Vagina (tissue), 2 donors: ENCODE measurements around the gene ACOT13. TPM values are rescaled to one million over a fixed set of nuclear protein-coding genes. Genes with fewer than 3 reads are reported as not detected.
A peak's percentile ranks its signal among the peaks of the same experiment; 100 is the strongest.
"Not testable (repeated sequence)": the region's sequence is repeated elsewhere in the genome, so short reads cannot be mapped to it uniquely, and the experiment has no call there.

Experiments used
- DNase-seq, 2 donors: peaks; one replicate each; pipeline ENCODE4 v3.0.0-alpha.2; 2017; ENCODE audit errors: extremely low spot score in 2 of 2
- H3K27ac ChIP-seq: fragments of 200-600 bp; sonication (generic); one replicate; pipeline ENCODE4 v1.5.1; 2019
- H3K27me3 ChIP-seq: fragments of 200-600 bp; sonication (generic); one replicate; pipeline ENCODE4 v1.5.1; 2019
- H3K36me3 ChIP-seq, 2 donors: fragments of 200-600 bp; sonication (generic); one replicate each; pipeline ENCODE4 v1.5.1; 2017 to 2019
- H3K4me1 ChIP-seq: fragments of 200-600 bp; sonication (generic); one replicate; pipeline ENCODE4 v1.5.1; 2019
- H3K4me3 ChIP-seq, 2 donors: fragments of 200-600 bp; sonication (generic); 1 replicate in 1 of 2; 2 replicates in 1 of 2; pipeline ENCODE4 v1.5.1; 2016 to 2019
- H3K9me3 ChIP-seq: fragments of 200-600 bp; sonication (generic); one replicate; pipeline ENCODE4 v1.5.1; 2019
- CTCF ChIP-seq, 3 experiments: fragments of 450-650 bp in 2 of 3; fragments of 200-600 bp in 1 of 3; sonication (generic) in 1 of 3; IDR thresholded peaks; one replicate each; pipeline ENCODE4 v1.5.1; 2017 to 2019; ENCODE audit warnings: antibody characterized with exemption in 3 of 3, mild to moderate bottlenecking in 2 of 3, moderate library complexity in 2 of 3
- POLR2A ChIP-seq, 2 donors: fragments of 450-650 bp; IDR thresholded peaks; one replicate each; pipeline ENCODE4 v1.6.1; 2017; ENCODE audit warnings: antibody characterized with exemption in 2 of 2, mild to moderate bottlenecking in 2 of 2, moderate library complexity in 2 of 2
- POLR2AphosphoS5 ChIP-seq, 2 donors: sonication (generic); formaldehyde crosslinking; IDR thresholded peaks; one replicate each; pipeline ENCODE4 v1.9.0; 2017; ENCODE audit warnings: antibody characterized with exemption in 2 of 2, mild to moderate bottlenecking in 2 of 2, low read depth in 1 of 2; ENCODE audit not compliant: insufficient read depth in 1 of 2
- intact Hi-C: fragments of 100-400 bp; cut with DNase I; formaldehyde crosslinking; loops from one replicate; pipeline ENCODE4 v1.15.1; 2023
- total RNA-seq: library from RNA; depleted of rRNA; stranded (reverse); fragments of >200 nt; gene quantifications from one replicate; pipeline ENCODE4 v1.2.3, GENCODE V29; 2016

The ACOT13 gene
- total RNA-seq, 1 donor from 2014 or later = 4.4 TPM

- TF ChIP-seq POLR2AphosphoS5 (IDR thresholded peaks at IDR 0.05; ENCODE audit: insufficient read depth in 1 of 2, low read depth in 1 of 2) (no peak), POLR2A (IDR thresholded peaks at IDR 0.05) (no peak), CTCF (IDR thresholded peaks at IDR 0.05) (no peak)
- Histone ChIP-seq H3K4me1 (peaks cover 52% of the 10 kb centered on the region), H3K27ac (no peak overlapping the region), H3K36me3 (peaks cover 0 to 6% of the 10 kb centered on the region in 2 donors), H3K9me3 (no peaks in the 10 kb centered on the region), H3K27me3 (no peaks in the 10 kb centered on the region), H3K4me3 (no peak overlapping the region)
- DNase-seq = no peak
- intact Hi-C loops = no loop called here
Observed at GRCh38 chr6:24664046-24664987, 2.6 kb upstream of the ACOT13 start.

DNA sequence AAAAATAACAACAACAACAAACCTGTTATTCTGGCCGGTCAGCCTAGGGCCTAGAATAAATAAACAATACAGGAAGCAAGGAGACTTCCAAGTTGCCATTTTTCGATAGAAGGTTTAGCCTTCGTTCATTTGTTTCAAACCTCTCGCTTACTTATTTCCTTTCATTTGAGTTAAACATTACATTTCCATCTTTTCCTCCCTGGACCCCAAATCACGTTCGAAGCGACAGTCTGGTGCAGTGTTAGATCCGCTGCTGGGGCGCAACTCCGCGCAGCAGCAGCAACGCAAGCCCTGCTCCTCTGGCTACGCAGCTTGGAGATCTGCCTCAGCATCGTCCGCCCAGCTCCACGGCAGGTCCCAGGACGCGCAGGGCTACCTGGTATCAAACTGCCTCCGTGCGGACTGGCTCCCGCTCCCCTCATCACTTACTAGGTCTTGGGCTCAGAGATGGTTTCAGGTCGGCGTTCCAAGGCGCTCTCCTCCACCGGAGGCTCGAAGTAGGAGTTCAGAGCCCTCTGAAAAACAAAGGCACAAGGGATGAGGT is 708 bp upstream of the ACOT13 start:
- intact Hi-C loops = loop anchor here (2.0 kb wide), 1 partner anchor 55 kb away; no protein-coding TSS in a partner anchor
- Histone ChIP-seq H3K4me1 (peaks cover 43% of the 10 kb centered on the region), H3K4me3 (peak overlapping the region; percentile 75 to 90), H3K36me3 (peaks cover 0 to 6% of the 10 kb centered on the region in 2 donors), H3K9me3 (no peaks in the 10 kb centered on the region), H3K27ac (peak overlapping the region; percentile 91), H3K27me3 (no peaks in the 10 kb centered on the region)
- DNase-seq = no peak
- TF ChIP-seq POLR2AphosphoS5 (IDR thresholded peaks at IDR 0.05; ENCODE audit: insufficient read depth in 1 of 2, low read depth in 1 of 2) (no peak), CTCF (IDR thresholded peaks at IDR 0.05) (no peak), POLR2A (IDR thresholded peaks at IDR 0.05) (no peak)

- intact Hi-C loops = loop anchor here (2.0 kb wide), 1 partner anchor 53 kb away; no protein-coding TSS in a partner anchor
- no peak for DNase-seq
- no peaks in the 10 kb centered on the region for H3K9me3 ChIP-seq
- H3K36me3 ChIP-seq = peaks cover 0 to 6% of the 10 kb centered on the region in 2 donors
- peak overlapping the region; percentile 91 for H3K27ac ChIP-seq
- no peaks in the 10 kb centered on the region for H3K27me3 ChIP-seq
- H3K4me1 ChIP-seq = peaks cover 39% of the 10 kb centered on the region
- peak overlapping the region; percentile 75 to 90 for H3K4me3 ChIP-seq
- TF ChIP-seq POLR2A (IDR thresholded peaks at IDR 0.05) = no peak
- TF ChIP-seq POLR2AphosphoS5 (IDR thresholded peaks at IDR 0.05; ENCODE audit: insufficient read depth in 1 of 2, low read depth in 1 of 2) = no peak
- no peak for TF ChIP-seq CTCF (IDR thresholded peaks at IDR 0.05)
Observed at GRCh38 chr6:24667378-24667803, 514 bp downstream of the ACOT13 start.

DNA sequence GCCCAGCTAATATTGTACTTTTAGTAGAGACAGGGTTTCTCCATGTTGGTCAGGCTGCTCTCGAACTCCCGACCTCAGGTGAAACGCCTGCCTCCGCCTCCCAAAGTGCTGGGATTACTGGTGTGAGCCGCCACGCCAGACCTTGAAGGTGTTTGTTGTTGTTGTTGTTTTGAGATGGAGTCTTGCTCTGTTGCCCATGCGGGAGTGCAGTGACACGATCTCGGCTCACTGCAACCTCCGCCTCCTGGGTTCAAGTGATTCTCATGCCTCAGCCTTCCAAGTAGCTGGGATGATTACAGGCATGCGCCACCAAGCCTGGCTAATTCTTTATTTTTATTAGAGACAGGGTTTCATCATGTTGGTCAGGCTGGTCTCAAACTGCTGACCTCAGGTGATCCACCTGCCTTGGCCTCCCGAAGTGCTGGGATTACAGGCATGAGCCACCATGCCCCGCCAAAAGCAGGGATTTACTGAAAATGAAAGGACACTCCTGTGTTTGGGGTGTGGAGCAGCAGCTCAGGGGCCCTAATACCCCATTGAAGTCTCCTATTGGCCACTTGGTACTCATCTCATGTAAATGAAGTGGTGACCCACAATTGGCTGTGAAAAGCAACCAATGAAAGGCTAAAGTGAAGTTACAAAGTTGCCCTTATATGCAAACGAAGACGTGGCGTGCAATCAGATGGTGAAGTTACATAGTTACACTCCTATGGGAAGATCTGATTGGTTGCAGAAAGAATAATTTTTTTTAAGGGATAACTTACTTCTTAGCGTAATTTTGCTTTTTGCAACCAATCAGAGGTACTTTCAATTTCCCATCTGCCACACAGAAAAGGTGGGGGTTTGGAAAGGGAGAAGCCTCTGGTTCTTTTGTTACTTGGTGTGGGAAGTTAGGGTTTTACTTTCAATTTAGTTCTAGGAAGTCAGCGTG is 1.5 kb downstream of the ACOT13 start:
- intact Hi-C loops, H3K9me3 ChIP-seq, DNase-seq, H3K27me3 ChIP-seq, H3K27ac ChIP-seq, H3K36me3 ChIP-seq: not testable (repeated sequence)
- Histone ChIP-seq H3K4me1 (peaks cover 37% of the 10 kb centered on the region), H3K4me3 (peak overlapping the region; percentile 75 to 90)

DNA sequence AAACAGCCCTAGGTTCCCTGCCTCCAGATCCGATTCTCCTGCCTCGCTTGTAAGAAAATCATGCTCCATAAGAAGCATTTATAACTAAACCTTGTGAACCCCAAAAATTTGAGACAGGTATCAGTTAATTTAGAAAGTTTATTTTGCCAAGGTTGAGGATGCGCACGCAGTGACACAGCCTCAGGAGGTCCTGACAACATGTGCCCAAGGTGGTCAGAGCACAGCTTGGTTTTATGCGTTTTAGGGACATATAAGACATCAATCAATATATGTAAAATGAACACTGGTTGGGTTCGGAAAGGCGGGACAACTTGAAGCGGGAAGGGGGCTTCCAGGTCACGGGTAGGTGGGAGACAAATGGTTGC is 2.1 kb downstream of the ACOT13 start:
- TF ChIP-seq CTCF (IDR thresholded peaks at IDR 0.05) = no peak
- no peak for TF ChIP-seq POLR2A (IDR thresholded peaks at IDR 0.05)
- TF ChIP-seq POLR2AphosphoS5 (IDR thresholded peaks at IDR 0.05; ENCODE audit: insufficient read depth in 1 of 2, low read depth in 1 of 2) = no peak
- no peaks in the 10 kb centered on the region for H3K27me3 ChIP-seq
- H3K27ac ChIP-seq = no peak overlapping the region
- no peaks in the 10 kb centered on the region for H3K9me3 ChIP-seq
- no peak overlapping the region for H3K4me3 ChIP-seq
- DNase-seq = no peak
- intact Hi-C loops = no loop called here
- H3K4me1 ChIP-seq = peaks cover 32% of the 10 kb centered on the region
- H3K36me3 ChIP-seq = no peaks in the 10 kb centered on the region

DNA sequence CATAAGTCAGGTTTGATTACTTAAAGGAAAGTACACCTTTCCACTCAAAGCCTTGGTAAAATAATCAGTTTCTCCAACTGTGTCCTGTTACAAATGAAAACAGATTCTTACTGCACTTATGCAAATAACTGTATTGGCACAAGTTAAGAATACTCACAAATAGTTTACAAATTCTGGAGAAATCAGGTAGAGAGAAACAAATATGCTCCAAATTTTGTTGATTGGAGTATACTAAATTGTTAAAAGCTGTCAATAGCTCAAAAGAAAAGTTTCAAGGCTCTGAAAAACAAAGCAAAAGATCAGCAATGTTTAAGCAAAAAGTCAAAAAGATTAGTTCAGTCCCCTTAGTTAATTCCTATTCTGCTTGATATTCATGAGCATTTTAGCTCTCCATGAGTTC is 3.6 kb downstream of the ACOT13 start:
- intact Hi-C loops, H3K4me3 ChIP-seq, H3K36me3 ChIP-seq, H3K27ac ChIP-seq, DNase-seq, H3K9me3 ChIP-seq, H3K27me3 ChIP-seq: not testable (repeated sequence)
- H3K4me1 ChIP-seq = peaks cover 20% of the 10 kb centered on the region

DNA sequence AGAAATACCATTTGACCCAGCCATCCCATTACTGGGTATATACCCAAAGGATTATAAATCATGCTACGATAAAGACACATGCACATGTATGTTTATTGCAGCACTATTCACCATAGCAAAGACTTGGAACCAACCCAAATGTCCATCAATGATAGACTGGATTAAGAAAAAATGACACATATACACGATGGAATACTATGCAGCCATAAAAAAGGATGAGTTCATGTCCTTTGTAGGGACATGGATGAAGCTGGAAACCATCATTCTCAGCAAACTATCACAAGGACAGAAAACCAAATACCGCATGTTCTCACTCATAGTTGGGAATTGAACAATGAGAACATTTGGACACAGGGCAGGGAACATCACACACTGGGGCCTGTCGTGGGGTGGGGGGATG is 4.2 kb downstream of the ACOT13 start:
- H3K36me3 ChIP-seq, H3K4me3 ChIP-seq, H3K27ac ChIP-seq, H3K27me3 ChIP-seq, DNase-seq, intact Hi-C loops, H3K9me3 ChIP-seq: not testable (repeated sequence)
- H3K4me1 ChIP-seq = peaks cover 14% of the 10 kb centered on the region
